K562 (cell line): Measurements from ENCODE around the gene OR51V1. TPM values are rescaled to one million over a fixed set of nuclear protein-coding genes. Genes with fewer than 3 reads are reported as not detected.

Experiments used
- BCOR ChIP-seq: fragments of 450-650 bp; IDR thresholded peaks from 2 replicates; pipeline ENCODE4 v1.6.1; 2016
- CBX2 ChIP-seq: fragments of 200-600 bp; sonication (generic); IDR thresholded peaks from one replicate; pipeline ENCODE4 v1.6.1; 2012; ENCODE audit warnings: mild to moderate bottlenecking, low read length, inconsistent platforms; ENCODE audit not compliant: insufficient read depth, poor library complexity, severe bottlenecking
- DDX20 ChIP-seq: fragments of 450-650 bp; IDR thresholded peaks from 2 replicates; pipeline ENCODE4 v1.6.1; 2016; ENCODE audit warnings: missing genetic modification characterization, low read depth, mild to moderate bottlenecking, missing compliant biosample characterization, moderate library complexity
- ETV6 ChIP-seq, 3 experiments: fragments of 150-350 bp in 1 of 3; sonication (generic) in 1 of 3; formaldehyde crosslinking in 1 of 3; IDR thresholded peaks; 2 replicates each; pipeline versions ENCODE4 v1.6.1 to v1.8.0; 2014 to 2022; ENCODE audit warnings: borderline replicate concordance in 2 of 3, low read depth in 2 of 3, antibody characterized with exemption in 1 of 3, low read length in 1 of 3, mild to moderate bottlenecking in 1 of 3, missing genetic modification reagents in 1 of 3
- L3MBTL2 ChIP-seq: fragments of 450-650 bp; IDR thresholded peaks from 2 replicates; pipeline ENCODE4 v1.6.1; 2016; ENCODE audit warnings: mild to moderate bottlenecking, moderate library complexity
- MEIS2 ChIP-seq: fragments of 450-650 bp; IDR thresholded peaks from 2 replicates; pipeline ENCODE4 v1.6.1; 2014; ENCODE audit warnings: mild to moderate bottlenecking; ENCODE audit not compliant: partially characterized antibody
- PHTF2 ChIP-seq: fragments of 250-450 bp; sonication (Bioruptor Pico); IDR thresholded peaks from 2 replicates; pipeline ENCODE4 v1.5.0; 2021; ENCODE audit warnings: mild to moderate bottlenecking
- SMARCA4 ChIP-seq: fragments of 450-650 bp; IDR thresholded peaks from 2 replicates; pipeline ENCODE4 v1.6.1; 2016
- SOX6 ChIP-seq: fragments of 450-650 bp; IDR thresholded peaks from 2 replicates; pipeline ENCODE4 v1.6.1; 2014; ENCODE audit warnings: mild to moderate bottlenecking
- SPI1 ChIP-seq: IDR thresholded peaks from 2 replicates; pipeline ENCODE4 v1.6.1; 2011; ENCODE audit warnings: low read depth, low read length, control low read depth, borderline replicate concordance
- STAT6 ChIP-seq: sonication (generic); formaldehyde crosslinking; IDR thresholded peaks from 2 replicates; pipeline ENCODE4 v1.8.1; 2023; ENCODE audit warnings: mild to moderate bottlenecking, missing genetic modification reagents
- ZHX1 ChIP-seq: fragments of 150-350 bp; conservative IDR thresholded peaks from 2 replicates; pipeline ENCODE4 v1.6.1; 2014; ENCODE audit warnings: low read length
- ZNF3 ChIP-seq: fragments of 250-450 bp; sonication (Bioruptor Pico); IDR thresholded peaks from 2 replicates; pipeline ENCODE4 v1.5.0; 2021; ENCODE audit warnings: mild to moderate bottlenecking, moderate library complexity
- ZNF507 ChIP-seq: conservative IDR thresholded peaks from 2 replicates; pipeline ENCODE4 v1.6.1; 2017; ENCODE audit warnings: missing genetic modification characterization, missing compliant biosample characterization
- polyA plus RNA-seq, 8 experiments: library from polyadenylated mRNA; depleted of rRNA in 4 of 8; stranded (reverse) in 5 of 8; unstranded in 3 of 8; fragments of >200 nt; fragmentation: Nextera tagmentation in 2 of 8; fragmentation: Illumina TruSeq in 1 of 8; extraction: Ambion mirVana in 2 of 8; extraction: Trizol in 1 of 8; gene quantifications; 2 replicates each; pipeline versions ENCODE4 v1.2.1 to v1.2.3, GENCODE V29; 2011 to 2014; ENCODE audit warnings: inconsistent platforms in 1 of 8, missing spikeins in 1 of 8
- total RNA-seq, 7 experiments: library from RNA; depleted of rRNA in 6 of 7; stranded (reverse); fragments of >200 nt in 6 of 7; fragmentation: Illumina TruSeq in 2 of 7; extraction: Trizol in 2 of 7; gene quantifications; 2 replicates each; pipeline versions ENCODE4 v1.2.1 to v1.2.3, GENCODE V29; 2011 to 2021; ENCODE audit warnings: low replicate concordance in 1 of 7
- TF ChIP-seq, protein P1 (sequence below): fragments of 250-450 bp; sonication (Bioruptor Pico); IDR thresholded peaks from 2 replicates; pipeline ENCODE4 v1.5.0; 2021
- TF ChIP-seq, protein P2 (sequence below), 2 experiments: fragments of 200-800 bp in 1 of 2; sonication (Bioruptor generic) in 1 of 2; sonication (generic) in 1 of 2; formaldehyde crosslinking in 1 of 2; IDR thresholded peaks in 1 of 2; conservative IDR thresholded peaks in 1 of 2; 2 replicates each; pipeline versions ENCODE4 v1.5.0 to v1.6.1; 2016 to 2020; ENCODE audit warnings: missing compliant biosample characterization in 1 of 2, missing genetic modification characterization in 1 of 2, missing genetic modification reagents in 1 of 2

OR51V1 gene
- total and polyA plus RNA-seq, 9 of the 15 experiments (the other 6 are each of a cell fraction or from before 2014, with no cell fraction given): not detected

DNA sequence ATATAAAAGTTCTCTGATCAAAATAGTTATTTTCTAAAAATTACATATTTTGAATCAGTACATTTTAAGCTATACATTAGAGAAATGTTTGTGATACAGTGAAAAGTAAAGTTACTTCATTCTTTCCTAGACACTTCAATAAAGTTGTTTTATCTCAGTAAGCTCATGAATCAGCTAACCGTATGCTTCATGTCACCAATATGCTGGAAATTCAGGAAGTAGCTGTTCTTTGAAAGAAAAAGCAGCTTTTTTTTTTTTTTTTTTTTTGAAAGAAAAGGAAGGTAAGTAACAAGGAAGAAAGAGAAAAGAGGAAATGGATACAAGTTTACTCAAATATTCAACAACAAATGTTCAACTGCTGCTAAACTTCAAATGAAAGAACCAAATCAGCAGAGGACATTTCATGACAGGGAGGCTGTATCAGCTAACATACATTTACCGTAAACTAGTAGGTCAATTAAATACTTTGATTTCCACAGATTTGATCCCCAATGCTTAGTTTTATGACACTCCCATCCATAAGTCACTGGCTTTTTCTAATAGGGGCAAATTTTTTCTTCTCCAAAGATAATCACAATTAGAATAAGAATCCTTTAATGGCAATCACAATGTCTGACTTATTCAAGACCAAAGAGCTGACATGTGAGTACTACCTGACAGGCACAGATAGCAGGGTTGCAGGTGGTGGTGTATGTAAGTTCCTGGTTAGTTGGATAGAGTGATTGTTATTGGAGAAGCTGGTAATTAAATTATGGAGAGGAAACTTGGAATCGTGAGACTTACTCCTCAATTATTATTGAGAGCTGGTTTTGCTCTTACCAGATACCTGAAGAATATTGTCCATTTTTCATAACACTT, 46.7 kb downstream of the OR51V1 start (continued):
- TF ChIP-seq ZNF507 (tag) (no peak), SPI1 (peak; percentile 69; the same call in 1 of the 2 replicates), SMARCA4 (no peak), STAT6 (CRISPR knock-in tag) (no peak), PHTF2 (CRISPR knock-in tag) (no peak), DDX20 (no peak), L3MBTL2 (no peak), CBX2 (no peak), ZNF3 (CRISPR knock-in tag) (no peak), SOX6 (no peak), MEIS2 (peak; percentile 80), BCOR (no peak), ZHX1 (no peak), ETV6 (IDR thresholded peaks at IDR 0.05; ENCODE audit: borderline replicate concordance in 1 of 2, low read depth in 2 of 2, low read length in 1 of 2) (no peak; a peak in 1 of 4 replicates), ETV6 (CRISPR knock-in tag; IDR thresholded peaks at IDR 0.05; ENCODE audit: borderline replicate concordance) (no peak)
- TF ChIP-seq, protein P1, sequence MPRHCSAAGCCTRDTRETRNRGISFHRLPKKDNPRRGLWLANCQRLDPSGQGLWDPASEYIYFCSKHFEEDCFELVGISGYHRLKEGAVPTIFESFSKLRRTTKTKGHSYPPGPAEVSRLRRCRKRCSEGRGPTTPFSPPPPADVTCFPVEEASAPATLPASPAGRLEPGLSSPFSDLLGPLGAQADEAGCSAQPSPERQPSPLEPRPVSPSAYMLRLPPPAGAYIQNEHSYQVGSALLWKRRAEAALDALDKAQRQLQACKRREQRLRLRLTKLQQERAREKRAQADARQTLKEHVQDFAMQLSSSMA: no peak
- TF ChIP-seq, protein P2, sequence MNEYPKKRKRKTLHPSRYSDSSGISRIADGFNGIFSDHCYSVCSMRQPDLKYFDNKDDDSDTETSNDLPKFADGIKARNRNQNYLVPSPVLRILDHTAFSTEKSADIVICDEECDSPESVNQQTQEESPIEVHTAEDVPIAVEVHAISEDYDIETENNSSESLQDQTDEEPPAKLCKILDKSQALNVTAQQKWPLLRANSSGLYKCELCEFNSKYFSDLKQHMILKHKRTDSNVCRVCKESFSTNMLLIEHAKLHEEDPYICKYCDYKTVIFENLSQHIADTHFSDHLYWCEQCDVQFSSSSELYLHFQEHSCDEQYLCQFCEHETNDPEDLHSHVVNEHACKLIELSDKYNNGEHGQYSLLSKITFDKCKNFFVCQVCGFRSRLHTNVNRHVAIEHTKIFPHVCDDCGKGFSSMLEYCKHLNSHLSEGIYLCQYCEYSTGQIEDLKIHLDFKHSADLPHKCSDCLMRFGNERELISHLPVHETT (CRISPR knock-in tag; conservative IDR thresholded peaks at IDR 0.05 in 1 of 2, IDR thresholded peaks at IDR 0.05 in 1 of 2): 0 out of 4 replicates have a peak, but pooled peaks of 1 of the 2 experiments have one; percentile 39
